ENCODE data around the gene MAPRE3.

The MAPRE3 gene

DNA sequence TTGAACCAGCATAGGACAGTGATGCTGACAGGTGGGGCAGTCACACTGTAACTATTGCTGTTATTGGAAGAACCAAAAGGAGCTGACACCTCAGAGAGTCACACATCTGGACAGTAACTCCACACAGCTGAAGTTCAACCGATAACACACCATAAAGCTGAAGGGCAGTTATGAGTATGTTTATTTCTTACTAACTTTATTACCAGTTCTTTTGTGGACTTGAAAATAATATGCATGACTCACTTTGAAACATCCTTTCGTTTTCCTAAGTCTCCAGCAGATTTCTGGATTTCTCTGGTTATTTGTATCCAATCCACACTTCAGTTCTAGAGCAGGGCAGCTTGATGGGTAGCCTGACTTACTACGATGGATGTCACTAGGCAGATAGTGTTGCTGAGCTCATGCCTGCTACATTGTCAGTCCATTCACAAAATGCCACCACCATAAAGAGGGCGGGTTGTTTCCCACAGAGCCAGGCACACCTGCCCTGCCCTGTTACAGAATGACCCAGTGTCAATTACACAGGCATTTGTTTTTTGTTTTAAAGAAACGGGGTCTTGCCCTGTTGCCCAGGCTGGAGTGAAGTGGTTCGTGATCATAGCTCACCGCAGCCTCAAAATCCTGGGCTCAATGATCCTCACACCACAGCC lies 72.7 kb downstream of the MAPRE3 start:
- DNase-seq: no peak

DNA sequence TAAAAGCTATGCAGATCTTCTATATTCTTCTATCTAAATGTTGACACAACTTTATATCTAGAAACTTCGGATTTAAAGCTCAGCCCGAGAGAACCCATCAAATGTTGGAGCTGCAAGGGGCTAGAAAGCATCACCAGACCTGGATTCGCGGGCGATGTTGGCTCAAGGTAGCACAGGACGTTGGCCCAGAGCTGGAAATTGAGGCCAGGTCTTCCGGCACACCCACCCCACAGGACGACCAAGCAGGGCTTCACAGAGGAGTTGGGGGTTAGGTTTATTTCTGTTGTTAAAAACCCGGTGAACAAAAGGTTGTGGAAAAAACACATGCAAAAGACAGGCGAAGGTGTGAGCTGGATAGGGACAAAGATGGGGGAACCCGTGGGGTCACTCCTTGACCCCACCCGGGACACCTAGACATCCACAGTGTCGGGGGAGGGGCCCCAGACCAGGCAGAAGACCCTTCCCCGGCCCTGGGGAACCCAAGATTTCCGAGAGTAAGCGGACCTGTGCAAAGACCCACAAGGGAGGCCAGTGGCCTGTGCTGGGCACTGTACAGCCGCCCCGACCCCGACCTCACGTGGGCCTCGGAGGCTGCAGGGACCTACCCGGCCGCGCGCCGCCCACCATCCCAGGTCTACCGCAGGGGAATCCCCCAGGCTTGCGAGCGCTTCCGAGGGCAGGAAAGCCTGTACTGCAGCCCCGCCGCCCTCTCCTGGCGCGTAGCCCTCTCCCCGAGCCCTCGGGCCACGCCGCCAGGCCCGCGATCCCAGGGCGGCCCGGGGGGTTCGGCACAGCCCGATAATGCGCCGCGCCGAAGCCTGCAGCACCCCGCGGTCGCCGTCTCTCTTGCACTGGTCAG lies 79.2 kb downstream of the MAPRE3 start:
- DNase-seq: peak; percentile 75 to 82

DNA sequence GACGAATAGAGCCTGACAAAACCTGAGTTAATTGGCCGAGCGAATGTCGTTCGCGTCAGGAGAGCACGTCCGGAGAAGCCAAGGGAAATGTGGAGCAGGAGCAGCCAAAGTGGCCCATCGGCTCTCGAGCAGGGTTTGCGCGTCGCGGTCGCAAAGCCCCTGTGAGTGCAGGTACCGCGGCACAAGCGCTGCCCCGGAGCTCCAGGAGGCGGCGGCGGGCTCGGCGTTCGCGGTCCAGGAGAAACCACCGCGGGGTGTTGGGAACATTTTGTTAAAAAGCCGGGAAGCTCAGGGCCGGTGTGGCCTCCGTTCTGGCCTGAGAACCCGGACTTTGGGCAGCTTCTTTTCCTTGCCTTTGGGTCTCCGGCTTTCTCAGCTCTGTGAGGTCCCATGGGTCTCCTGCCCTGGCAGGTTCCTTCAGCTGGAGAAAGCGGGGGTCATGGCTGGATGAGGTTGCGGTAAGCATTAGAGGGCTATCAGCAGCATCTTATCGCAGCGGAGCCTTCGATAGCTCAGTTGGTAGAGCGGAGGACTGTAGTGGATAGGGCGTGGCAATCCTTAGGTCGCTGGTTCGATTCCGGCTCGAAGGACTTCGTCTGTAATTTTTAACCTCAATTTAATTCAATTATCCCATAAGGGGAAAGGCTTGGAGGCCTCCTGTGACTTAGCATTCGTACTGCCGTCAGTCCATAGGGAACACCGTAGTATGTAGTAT lies 80.0 kb downstream of the MAPRE3 start:
- DNase-seq: peak; percentile 97 to 98

DNA sequence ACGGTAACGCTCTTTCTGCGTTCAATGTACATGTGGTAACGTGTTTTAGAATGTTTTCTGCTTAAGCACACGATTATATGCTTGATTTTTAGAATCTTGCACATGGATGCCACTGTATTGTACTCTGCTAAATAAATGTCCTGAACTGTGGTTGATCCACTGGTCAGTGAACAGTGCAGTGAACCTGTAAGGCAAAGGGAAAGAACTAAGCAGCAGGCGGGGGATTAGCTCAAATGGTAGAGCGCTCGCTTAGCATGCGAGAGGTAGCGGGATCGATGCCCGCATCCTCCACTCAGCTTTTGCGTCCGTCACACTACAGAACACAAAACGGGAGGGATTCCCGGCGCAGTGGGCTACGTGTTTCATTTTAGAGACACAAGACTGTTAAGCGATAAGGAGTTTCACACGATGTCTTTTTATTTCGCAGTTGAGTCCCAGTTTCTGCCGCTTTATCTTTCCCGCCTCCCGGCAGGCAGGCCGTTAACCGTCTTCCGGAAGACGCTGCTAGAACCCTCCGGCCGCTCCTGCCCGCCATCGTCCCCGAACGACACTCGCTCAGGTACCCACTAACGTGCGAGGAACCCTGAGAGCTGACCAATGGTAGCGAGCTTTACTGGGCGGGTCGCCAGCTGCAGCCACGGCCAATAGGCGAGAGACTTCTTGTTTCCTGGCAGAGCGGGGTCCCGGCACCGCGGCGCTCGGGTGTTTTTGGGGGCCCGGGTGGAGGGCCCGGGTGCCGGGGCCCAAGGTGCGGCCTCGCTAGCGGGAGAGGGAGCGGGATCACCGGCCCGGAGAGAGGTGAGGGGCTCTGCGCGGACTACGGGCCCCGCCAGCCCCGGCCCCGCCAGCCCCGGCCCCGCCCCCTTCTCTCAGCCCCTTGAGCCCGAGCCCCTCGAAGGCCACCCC lies 80.8 kb downstream of the MAPRE3 start, which contains the start of gene AGBL5:
TSS of gene AGBL5 (plus strand) at position 673 of the 906 bp plus-strand sequence. CDS start 1,291 bp downstream, outside the sequence.
- peak; percentile 98 for DNase-seq

DNA sequence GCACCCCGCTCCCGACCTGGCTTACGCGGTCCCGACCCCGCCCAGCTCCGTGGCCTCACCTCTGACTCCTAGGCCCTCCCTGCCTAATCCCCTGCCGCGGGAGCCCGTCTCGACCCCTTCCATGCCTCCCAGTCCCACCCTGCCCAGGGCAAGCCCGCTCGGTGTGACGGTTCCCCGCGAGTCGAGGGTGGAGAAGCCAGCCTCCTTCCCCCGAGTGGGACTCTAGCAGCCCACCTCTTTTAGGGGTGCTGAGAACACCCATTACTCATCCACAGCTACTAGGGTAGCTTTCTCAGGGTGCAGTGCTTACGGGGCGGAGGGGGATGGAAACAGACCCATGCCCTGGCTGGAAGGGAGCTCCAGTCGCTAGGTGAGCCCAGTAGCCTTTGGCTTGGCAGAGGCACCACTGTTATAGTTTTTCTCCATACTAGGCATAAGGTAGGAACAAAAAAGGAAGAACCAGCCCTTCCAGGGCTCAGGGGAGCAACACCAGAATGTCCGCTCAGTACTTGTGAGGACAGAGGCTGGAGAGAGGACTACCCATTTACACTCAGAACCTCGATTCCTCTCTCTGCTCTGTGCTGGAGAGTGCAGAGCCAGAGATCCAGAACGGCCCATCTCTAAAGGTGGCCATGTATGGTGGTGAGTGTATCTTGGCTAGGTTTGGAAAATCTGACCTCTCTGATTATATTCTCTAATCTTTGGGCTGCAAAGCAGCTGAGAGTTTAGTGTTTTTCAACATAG lies 81.6 kb downstream of the MAPRE3 start:
- DNase-seq: no peak

DNA sequence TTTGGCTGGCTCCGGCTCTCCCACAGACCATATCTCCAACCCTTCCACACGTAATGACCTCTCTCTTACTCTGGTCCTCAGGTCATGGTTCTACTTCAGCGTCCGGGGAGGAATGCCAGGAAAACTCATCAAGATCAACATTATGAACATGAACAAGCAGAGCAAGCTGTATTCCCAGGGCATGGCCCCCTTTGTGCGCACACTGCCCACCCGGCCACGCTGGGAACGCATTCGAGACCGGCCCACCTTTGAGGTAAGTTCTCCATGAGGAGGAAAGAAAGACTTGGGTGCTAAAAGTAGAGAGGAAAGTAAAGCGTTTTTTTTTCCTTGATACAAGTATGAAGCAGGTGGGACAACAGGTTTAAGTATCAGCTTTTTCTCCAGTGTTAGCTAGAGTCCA lies 82.9 kb downstream of the MAPRE3 start:
- no peak for DNase-seq

DNA sequence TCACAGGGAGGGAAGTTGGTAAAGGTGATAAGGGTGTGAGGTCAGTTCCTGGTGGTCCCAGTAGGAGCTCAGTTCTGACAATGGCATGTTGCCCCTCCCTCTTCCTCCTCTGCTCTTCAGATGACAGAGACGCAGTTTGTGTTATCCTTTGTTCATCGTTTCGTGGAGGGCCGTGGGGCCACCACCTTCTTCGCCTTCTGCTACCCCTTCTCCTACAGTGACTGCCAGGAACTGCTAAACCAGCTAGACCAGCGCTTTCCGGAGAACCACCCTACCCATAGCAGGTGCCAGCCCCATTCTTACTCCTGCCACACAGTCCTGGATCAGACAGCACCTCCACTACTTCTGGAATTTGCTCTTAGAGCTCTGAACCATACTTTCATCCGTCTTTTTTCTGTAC lies 83.3 kb downstream of the MAPRE3 start:
- no peak for DNase-seq

DNA sequence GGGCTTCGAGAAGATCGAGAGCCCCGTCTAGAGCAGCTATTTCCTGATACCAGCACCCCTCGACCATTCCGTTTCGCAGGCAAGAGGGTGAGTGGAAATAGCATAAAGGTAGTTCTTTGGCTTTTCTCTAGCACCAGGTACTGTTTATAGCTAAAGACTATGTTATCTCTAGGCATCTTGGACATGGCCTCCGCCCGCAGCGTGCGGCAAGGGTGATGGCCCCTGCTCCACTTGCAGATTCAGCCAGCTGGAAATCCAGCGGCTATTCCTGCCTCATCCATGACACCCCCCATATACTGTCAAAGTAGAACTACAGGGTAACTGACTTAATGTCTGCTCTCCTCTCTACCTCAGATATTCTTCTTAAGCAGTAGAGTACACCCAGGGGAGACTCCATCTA lies 84.3 kb downstream of the MAPRE3 start:
- DNase-seq: no peak

DNA sequence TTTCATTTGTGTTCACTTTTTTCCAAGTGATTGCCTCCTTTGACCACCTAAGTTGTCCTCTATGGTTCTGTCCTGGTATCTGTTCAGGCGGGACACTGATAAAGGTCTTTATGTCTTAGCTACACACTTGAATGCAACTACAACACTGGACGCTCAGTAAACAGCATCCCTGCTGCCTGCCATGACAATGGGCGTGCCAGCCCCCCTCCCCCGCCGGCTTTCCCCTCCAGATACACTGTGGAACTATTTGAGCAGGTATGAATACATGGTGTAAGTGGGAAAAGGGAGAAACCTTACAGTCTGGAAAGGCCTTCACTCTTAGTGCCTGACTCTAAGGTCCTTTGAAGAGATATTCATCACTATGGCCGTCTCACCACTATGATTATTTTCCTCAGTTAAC lies 86.7 kb downstream of the MAPRE3 start:
- no peak for DNase-seq

DNA sequence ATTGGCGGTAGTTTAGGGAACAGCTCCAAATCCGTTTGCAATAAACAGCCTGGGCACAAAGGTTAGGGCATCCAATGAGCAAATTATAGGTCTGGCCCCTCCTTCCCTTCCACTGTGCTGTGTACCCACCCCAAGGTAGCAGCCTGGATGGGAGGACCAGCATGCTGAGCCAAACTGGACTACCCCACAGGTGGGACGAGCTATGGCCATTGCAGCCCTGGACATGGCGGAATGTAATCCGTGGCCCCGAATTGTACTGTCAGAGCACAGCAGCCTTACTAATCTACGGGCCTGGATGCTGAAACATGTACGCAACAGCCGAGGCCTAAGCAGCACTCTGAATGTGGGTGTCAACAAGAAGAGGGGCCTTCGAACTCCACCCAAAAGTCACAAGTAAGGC lies 87.8 kb downstream of the MAPRE3 start:
- DNase-seq: no peak

DNA sequence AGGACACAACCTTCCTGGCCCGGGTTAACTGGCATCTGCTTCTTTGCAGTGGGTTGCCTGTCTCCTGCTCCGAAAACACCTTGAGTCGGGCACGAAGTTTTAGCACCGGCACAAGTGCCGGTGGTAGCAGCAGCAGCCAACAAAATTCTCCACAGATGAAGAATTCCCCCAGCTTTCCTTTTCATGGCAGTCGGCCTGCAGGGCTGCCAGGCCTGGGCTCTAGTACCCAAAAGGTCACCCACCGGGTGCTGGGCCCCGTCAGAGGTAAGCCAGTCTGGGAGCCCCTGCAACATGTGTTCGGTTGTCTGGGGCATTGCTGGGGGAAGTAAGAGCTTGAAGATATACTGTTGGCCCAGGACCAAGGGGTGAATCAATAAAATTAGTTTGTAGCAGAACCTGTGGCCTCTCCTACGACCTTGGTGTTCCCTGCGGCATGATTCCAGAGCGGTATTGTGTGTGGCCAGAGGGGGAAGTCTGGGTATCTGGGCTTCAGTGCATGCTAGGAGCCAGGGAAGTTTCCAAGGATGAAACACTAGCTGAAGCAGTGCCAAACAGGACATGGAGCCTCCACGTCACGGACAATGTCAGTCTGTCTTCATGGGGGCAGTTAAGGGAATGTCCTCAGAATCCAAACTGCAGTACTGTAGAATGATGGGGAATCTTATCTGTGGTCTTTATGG lies 88.8 kb downstream of the MAPRE3 start:
- no peak for DNase-seq

DNA sequence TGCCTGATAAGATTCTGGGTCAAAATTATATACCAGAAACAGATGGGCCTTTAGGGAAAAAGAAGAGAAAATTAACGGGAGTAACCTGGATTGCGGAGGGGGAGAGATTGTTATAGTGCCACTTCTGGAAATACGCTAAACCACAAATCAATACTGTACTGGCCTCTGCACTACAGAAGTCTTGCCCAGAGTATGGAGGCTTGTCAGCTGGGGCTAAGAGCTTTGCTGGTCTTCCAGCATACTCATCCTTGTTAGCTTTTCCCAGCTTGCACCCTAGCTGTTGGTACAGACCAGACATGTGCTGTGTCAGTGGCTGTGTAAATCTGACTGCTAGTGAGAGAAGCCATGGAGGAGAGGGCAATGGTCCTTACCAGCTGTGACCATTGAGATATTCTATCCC lies 89.9 kb downstream of the MAPRE3 start:
- DNase-seq: no peak

DNA sequence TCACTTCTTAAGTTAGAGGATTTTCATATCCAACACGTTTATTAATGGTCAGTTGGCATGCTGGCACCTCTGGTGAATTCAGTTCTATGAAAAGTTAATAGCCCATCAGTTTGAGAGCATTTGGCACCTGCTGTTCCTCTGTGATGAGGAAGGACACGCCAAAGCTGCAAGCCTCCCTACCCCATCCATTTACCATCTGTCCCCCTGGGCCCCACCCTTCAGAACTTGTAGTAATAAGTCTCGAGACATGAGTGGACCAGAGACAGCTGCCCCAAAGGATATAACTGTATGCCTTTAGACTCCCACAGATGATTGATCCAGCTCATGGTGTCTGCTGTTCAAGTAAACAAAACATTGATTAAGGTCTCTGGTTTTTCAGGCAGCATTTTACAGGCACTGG lies 94.7 kb downstream of the MAPRE3 start:
- no peak for DNase-seq

DNA sequence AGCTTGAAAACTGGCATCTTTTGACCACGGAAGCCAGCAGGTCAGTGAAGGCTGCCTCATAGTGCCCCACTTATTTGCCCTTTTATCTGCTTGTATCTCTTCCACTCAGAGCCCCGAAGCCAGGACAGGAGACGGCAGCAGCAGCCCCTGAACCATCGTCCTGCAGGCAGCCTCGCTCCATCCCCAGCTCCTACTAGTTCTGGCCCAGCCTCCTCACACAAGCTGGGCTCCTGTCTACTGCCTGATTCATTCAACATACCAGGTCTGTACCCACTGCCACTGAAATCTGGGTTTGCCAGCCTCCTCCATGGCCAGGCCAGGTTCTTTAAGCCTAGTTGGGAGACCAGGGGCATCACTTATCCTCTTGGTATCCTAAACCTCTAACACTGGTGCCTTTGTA lies 96.9 kb downstream of the MAPRE3 start:
- DNase-seq: no peak

DNA sequence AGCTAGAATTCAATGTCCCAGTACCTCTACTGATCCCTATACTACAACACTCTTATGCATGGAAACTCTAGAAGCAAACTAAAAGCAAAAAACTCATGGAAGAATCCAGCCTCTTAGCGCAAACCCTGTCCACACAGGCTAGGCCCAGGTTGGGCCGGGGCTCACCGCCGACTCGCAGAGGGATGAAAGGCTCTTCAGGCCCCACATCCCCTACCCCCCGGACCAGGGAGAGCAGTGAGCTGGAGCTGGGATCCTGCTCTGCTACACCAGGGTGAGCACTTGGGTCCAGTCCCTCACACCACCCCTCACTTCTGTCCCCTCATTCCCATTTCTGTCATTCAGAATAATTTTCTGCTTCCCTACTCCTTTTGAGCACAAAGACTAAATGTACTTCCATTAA lies 99.0 kb downstream of the MAPRE3 start:
- no peak for DNase-seq

DNA sequence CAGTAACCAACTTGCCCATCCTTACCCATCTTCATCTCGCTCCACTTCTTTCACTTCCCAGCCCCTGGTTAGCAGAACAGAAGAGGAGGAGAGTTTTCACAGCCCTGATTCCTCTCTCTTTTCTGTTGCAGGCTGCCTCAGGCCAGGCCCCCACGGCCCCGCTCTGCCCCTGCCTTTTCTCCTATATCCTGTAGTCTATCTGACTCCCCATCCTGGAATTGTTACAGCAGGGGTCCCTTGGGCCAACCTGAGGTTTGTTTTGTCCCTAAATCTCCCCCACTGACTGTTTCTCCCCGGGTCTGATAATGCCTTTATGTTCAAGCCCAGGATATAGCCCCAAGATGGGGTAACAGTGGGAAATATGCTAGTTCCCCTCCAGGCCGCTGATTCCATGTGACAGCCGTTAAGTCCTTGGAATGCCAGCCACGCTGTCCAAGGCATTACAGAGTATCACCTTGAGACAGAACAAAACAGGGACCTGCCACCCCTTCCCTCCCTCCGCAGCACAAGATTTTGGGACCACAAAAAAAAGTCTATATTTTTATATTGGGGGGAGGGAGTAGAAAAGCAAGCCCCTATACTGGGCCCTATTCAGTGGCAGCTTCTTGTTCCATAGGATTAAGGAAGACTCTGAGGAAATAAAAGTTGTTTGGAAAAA lies 99.7 kb downstream of the MAPRE3 start:
- DNase-seq: no peak

DNA sequence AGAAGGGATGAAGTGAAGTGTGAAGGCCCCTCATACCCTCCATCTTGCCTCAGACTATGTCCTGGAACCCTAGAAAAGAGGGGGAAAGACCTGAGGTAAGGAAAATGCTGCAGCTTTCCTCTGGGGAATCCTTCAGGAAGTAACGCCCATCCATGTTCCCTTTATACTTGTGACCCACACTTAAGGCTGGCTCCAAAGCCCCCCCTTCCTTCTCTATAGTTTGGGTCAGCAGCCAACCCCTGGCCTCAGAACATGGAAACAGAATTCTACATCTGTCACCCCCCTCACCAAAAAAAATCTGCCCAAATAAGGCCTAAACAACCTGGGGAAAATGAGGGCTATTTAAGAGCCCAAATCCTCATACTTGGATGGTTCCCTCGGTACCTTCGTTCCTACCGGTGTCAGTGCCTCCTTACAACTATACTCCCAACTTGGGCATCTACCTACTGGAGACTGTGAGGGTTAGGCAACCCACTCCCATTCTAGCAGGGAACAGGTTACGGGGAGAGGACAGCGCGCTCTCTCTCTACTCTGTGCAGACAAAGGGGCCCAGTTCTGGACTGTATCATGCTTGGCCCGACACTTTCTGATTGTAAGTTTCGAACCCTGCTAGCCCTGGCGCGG lies 100.3 kb downstream of the MAPRE3 start:
- no peak for DNase-seq

DNA sequence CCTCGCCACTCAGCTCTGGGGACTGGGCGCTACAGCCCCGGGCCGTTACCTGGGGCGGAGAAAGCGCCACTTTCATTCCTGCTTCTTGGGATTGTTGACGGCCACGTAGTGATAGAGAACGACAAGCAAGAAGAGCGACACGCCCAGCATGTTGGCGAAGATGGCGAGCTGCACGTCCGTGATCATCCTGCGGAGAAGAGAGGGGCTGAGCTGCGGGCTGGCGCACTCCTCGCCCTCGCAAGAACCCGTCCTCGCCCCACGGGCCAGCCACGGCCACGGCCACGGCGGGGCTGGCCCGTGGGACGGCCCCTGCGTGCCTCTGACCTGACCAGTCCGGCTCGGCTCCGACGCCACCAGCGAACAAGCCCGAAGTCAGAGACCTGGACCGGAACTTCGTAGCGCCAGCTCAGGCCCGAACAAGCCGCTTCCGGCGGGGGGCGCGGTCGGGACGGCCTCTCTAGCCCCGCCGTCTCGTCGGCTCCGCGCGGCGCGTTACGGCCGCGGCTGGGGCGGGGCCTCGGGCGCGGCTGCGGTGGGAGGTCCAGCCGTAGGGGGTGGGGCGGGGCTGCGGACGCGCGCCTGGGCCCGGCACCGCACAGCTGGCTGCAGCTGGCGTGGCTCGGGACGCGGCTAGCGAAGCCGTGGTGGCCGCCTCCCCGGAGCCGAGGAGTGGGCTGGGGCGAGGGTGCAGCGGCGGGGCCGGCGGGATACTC lies 101.0 kb downstream of the MAPRE3 start, which contains the start of gene OST4:
TSS of gene OST4 (minus strand) at position 378 of the 713 bp plus-strand sequence.
- DNase-seq: peak; percentile 92 to 94
